ENCODE data around the gene HOXB7. TPM values are rescaled to one million over a fixed set of nuclear protein-coding genes. Genes with fewer than 3 reads are reported as not detected.

HOXB7 gene
- total and polyA plus RNA-seq, 2 experiments from 2014 or later, result not detected

DNA sequence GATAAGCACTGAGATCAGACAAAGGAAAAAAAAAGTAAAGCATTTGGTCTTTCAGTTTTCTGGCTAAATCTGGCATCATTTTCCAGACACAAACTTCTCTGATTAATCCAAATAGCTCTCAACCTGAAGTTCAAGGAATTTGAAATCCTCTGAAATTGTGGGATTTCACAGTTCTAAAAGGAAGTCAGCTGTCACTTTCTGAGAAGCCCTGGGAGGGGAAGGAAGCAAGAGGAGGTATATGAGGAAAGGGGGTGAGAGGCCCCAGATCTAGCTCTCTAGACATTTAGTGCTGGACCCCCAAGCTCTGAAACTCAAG is 32.8 kb upstream of the HOXB7 start:
- Mint-ChIP-seq H3K4me1 (peaks cover 22% of the 10 kb centered on the region), H3K36me3 (ENCODE audit: low read depth) (no peaks in the 10 kb centered on the region; the same call in 2 of the 3 replicates), H3K9me3 (no peaks in the 10 kb centered on the region; the same call in 2 of the 3 replicates), H3K27ac (no peak overlapping the region), H3K27me3 (ENCODE audit: insufficient read depth, low read depth, poor library complexity) (peaks cover 100% of the 10 kb centered on the region), H3K4me3 (no peak overlapping the region)
- no peaks in the 10 kb centered on the region for H3K79me2 ChIP-seq (replicated peaks; ENCODE audit: insufficient read depth)
- H3F3A ChIP-seq (replicated peaks; ENCODE audit: low read depth), result peaks cover 66% of the 10 kb centered on the region
- DNase-seq (ENCODE audit: low spot score) (no peak), ATAC-seq (no peak)
- TF ChIP-seq EZH2 (IDR thresholded peaks at IDR 0.05; ENCODE audit: low read depth, unreplicated experiment) (peak; percentile 81), ZNF331 (CRISPR knock-in tag; IDR thresholded peaks at IDR 0.05; ENCODE audit: low read depth) (no peak), EZH2phosphoT487 (IDR thresholded peaks at IDR 0.05; ENCODE audit: unreplicated experiment) (no peak), ZNF114 (CRISPR knock-in tag; IDR thresholded peaks at IDR 0.05) (no peak)
- peaks cover 100% of the 10 kb centered on the region for H3K27me3 ChIP-seq (ENCODE audit: insufficient read depth)
- H3K9me2 ChIP-seq (ENCODE audit: insufficient read depth), result no peaks in the 10 kb centered on the region
- no peak overlapping the region for H2AFZ ChIP-seq
- H3K4me2 ChIP-seq, result no peak overlapping the region
- no peaks in the 10 kb centered on the region; the same call in 1 of the 2 replicates for H3K36me3 ChIP-seq (ENCODE audit: insufficient read depth)
- no peak overlapping the region for H3K27ac ChIP-seq (ENCODE audit: low read depth)
- peaks cover 41% of the 10 kb centered on the region for H4K20me1 ChIP-seq (replicated peaks; ENCODE audit: insufficient read depth)
- peaks cover 25% of the 10 kb centered on the region for H3K4me1 ChIP-seq (ENCODE audit: insufficient read depth)
- no peak overlapping the region for H3K4me3 ChIP-seq

DNA sequence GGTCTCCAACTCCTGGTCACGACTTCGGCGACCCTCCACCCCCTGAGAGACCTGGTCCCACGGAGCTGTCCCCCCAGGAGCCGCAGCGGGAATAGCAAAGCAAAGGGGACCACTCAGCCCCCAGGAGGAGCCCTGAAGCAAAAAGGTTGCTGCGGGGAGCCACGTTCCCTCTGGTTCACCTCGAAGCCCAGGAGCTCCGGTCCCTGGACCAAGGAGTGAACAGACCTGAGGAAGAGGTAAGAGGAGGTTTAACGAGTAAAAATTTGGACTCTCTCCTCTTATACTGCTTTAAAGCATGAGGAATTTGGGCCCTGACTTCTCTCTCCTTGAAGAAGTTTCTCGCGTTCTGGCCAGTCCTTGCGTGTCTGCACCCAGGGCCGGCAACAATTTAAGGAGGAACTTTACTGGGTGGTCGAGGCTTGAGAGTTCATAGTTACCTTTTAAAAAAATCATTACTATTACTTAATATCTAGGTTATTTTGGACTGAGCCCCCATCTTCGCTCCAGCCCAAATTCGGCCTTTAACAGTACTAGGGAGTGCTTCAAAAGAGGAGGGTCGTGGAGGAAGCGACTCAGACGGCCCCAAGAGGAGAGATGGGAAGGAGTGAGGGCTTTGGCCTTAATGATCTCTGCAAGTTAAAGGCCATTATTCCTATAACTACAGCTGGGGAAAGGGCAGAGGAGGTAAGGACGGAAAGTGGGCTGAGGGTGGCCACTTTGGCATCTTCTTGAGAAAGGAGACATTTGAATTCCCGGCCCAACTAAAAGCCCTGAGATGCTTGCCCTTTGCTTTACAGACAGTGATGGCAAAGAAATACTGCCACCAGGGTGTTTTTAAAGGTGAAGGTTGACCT is 32.3 kb upstream of the HOXB7 start:
- Histone ChIP-seq H3F3A (replicated peaks; ENCODE audit: low read depth) (peaks cover 60% of the 10 kb centered on the region), H2AFZ (no peak overlapping the region), H3K79me2 (replicated peaks; ENCODE audit: insufficient read depth) (no peaks in the 10 kb centered on the region), H3K36me3 (ENCODE audit: insufficient read depth) (no peaks in the 10 kb centered on the region; the same call in 1 of the 2 replicates), H4K20me1 (replicated peaks; ENCODE audit: insufficient read depth) (peaks cover 46% of the 10 kb centered on the region), H3K4me1 (ENCODE audit: insufficient read depth) (peaks cover 25% of the 10 kb centered on the region), H3K9me2 (ENCODE audit: insufficient read depth) (no peaks in the 10 kb centered on the region), H3K4me2 (peak overlapping the region; percentile 67), H3K4me3 (peak overlapping the region; percentile 41; the same call in 1 of the 2 replicates), H3K27me3 (ENCODE audit: insufficient read depth) (peaks cover 100% of the 10 kb centered on the region), H3K27ac (ENCODE audit: low read depth) (no peak overlapping the region)
- DNase-seq (ENCODE audit: low spot score), result peak; percentile 29
- no peak for ATAC-seq
- H3K36me3 Mint-ChIP-seq (ENCODE audit: low read depth), result no peaks in the 10 kb centered on the region; the same call in 2 of the 3 replicates
- peaks cover 22% of the 10 kb centered on the region for H3K4me1 Mint-ChIP-seq
- H3K27ac Mint-ChIP-seq, result no peak overlapping the region
- H3K27me3 Mint-ChIP-seq (ENCODE audit: insufficient read depth, low read depth, poor library complexity), result peaks cover 100% of the 10 kb centered on the region
- TF ChIP-seq JUNB (IDR thresholded peaks at IDR 0.05; ENCODE audit: unreplicated experiment) (no peak), EZH2 (IDR thresholded peaks at IDR 0.05; ENCODE audit: low read depth, unreplicated experiment) (peak; percentile 75)
- no peaks in the 10 kb centered on the region; the same call in 2 of the 3 replicates for H3K9me3 Mint-ChIP-seq
- H3K4me3 Mint-ChIP-seq, result no peak overlapping the region; the same call in 2 of the 3 replicates

DNA sequence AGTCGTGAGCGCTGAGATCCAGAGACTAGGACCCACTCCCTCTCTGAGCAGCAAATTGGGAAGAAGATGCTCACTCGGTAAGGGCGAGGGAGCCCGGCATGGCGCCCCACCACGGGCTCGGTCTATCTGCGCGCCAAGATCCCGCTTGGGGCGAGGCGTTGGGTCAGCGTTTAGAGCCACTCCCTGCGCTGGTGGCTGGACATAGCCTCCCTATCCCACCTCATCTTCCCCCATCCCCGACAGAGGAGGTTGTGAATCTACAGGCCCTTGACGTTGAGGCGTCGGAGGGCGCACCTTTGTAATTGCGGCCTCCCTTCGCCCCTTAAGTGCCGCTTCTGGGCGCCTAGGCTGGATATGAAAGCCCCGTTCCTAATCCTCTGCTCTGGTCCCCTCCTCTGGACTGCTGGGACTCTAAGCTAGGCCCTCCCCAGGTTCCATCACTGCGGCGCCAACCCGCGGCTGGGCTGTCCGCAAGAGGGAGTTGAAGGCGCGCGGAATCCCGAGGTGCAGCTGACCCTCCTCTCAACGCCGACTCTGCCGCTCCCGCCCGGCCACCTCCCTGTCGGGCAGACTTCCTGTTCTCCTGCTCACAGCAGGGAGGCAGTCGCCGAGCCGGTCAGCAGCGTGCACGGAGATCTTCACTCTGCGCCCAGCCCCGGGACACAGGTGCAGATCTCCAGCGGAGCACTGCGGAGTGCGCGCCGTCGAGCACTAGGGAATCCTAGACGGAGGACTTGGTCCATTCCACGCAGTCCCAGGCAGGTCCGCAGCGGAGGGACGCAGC is 31.4 kb upstream of the HOXB7 start:
- Histone ChIP-seq H3K36me3 (ENCODE audit: insufficient read depth) (no peaks in the 10 kb centered on the region; the same call in 1 of the 2 replicates), H3K4me1 (ENCODE audit: insufficient read depth) (peaks cover 22% of the 10 kb centered on the region), H3K4me3 (peak overlapping the region; percentile 41; the same call in 1 of the 2 replicates), H4K20me1 (replicated peaks; ENCODE audit: insufficient read depth) (peaks cover 49% of the 10 kb centered on the region), H3K9me2 (ENCODE audit: insufficient read depth) (no peaks in the 10 kb centered on the region), H3K4me2 (peak overlapping the region; percentile 67), H2AFZ (0 out of 2 replicates have a peak overlapping the region, but pooled peaks have one; percentile 14), H3K27me3 (ENCODE audit: insufficient read depth) (peaks cover 100% of the 10 kb centered on the region), H3K79me2 (replicated peaks; ENCODE audit: insufficient read depth) (no peaks in the 10 kb centered on the region), H3K27ac (ENCODE audit: low read depth) (no peak overlapping the region), H3F3A (replicated peaks; ENCODE audit: low read depth) (peaks cover 53% of the 10 kb centered on the region)
- H3K9me3 Mint-ChIP-seq, result no peaks in the 10 kb centered on the region; the same call in 2 of the 3 replicates
- H3K27ac Mint-ChIP-seq, result no peak overlapping the region
- ATAC-seq, result peak; percentile 67
- H3K4me1 Mint-ChIP-seq, result peaks cover 19% of the 10 kb centered on the region
- peak overlapping the region; percentile 39; the same call in 2 of the 3 replicates for H3K4me3 Mint-ChIP-seq
- peak; percentile 90 for DNase-seq (ENCODE audit: low spot score)
- H3K36me3 Mint-ChIP-seq (ENCODE audit: low read depth), result no peaks in the 10 kb centered on the region; the same call in 2 of the 3 replicates
- peaks cover 100% of the 10 kb centered on the region for H3K27me3 Mint-ChIP-seq (ENCODE audit: insufficient read depth, low read depth, poor library complexity)
- no peak for TF ChIP-seq CREB1 (CRISPR knock-in tag; IDR thresholded peaks at IDR 0.05; ENCODE audit: low read depth)
- TF ChIP-seq, protein P1, sequence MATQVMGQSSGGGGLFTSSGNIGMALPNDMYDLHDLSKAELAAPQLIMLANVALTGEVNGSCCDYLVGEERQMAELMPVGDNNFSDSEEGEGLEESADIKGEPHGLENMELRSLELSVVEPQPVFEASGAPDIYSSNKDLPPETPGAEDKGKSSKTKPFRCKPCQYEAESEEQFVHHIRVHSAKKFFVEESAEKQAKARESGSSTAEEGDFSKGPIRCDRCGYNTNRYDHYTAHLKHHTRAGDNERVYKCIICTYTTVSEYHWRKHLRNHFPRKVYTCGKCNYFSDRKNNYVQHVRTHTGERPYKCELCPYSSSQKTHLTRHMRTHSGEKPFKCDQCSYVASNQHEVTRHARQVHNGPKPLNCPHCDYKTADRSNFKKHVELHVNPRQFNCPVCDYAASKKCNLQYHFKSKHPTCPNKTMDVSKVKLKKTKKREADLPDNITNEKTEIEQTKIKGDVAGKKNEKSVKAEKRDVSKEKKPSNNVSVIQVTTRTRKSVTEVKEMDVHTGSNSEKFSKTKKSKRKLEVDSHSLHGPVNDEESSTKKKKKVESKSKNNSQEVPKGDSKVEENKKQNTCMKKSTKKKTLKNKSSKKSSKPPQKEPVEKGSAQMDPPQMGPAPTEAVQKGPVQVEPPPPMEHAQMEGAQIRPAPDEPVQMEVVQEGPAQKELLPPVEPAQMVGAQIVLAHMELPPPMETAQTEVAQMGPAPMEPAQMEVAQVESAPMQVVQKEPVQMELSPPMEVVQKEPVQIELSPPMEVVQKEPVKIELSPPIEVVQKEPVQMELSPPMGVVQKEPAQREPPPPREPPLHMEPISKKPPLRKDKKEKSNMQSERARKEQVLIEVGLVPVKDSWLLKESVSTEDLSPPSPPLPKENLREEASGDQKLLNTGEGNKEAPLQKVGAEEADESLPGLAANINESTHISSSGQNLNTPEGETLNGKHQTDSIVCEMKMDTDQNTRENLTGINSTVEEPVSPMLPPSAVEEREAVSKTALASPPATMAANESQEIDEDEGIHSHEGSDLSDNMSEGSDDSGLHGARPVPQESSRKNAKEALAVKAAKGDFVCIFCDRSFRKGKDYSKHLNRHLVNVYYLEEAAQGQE (IDR thresholded peaks at IDR 0.05; ENCODE audit: unreplicated experiment), result no peak

Data from GM23338 (cell line).